ENCODE measurements around the gene DCAF8. TPM values are rescaled to one million over a fixed set of nuclear protein-coding genes. Genes with fewer than 3 reads are reported as not detected.

DCAF8 gene
- total and polyA plus RNA-seq, 2 donors (not counting 3 experiments of a cell fraction or from before 2014, with no cell fraction given), result 85.5 to 106 TPM

DNA sequence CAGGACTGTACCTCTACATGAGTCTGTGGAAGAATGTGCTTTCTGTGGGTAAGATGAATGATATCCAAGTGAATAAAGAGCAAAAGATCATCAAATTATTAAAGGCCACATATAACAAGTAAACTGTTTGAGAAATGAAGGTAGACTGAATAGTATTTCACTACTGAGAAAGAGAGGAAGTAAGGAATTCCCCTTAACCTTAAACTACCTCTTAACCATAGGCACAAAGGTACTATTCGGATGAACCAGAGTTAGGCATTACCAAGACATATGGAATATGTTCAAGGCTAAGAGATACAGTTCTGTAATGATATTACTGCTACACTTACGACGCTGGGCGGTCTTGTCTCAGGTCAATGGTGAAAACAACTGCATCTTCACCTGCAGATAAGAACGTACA, 25.5 kb downstream of the DCAF8 start:
- Histone ChIP-seq H3K4me2 (ENCODE audit: insufficient read depth, low read length) (no peak overlapping the region), H3K27ac (ENCODE audit: insufficient read depth, low read depth, low read length) (no peak overlapping the region), H3K36me3 (ENCODE audit: control insufficient read depth in 2 of 2, extremely low read depth in 1 of 2, insufficient read depth in 2 of 2, low read length in 2 of 2) (peaks cover 13 to 14% of the 10 kb centered on the region in 2 experiments), H3K79me2 (ENCODE audit: control insufficient read depth, insufficient read depth, low read length) (no peaks in the 10 kb centered on the region), H3K4me3 (replicated peaks in 1 of 3; ENCODE audit: insufficient read depth in 1 of 3, low read depth in 1 of 3, low read length in 3 of 3) (no peak overlapping the region), H2AFZ (ENCODE audit: low read depth, low read length) (no peak overlapping the region), H3K9me3 (replicated peaks; ENCODE audit: control insufficient read depth, insufficient read depth, low read length) (no peaks in the 10 kb centered on the region), H4K20me1 (replicated peaks; ENCODE audit: control insufficient read depth, extremely low read depth, insufficient read depth, low read length) (no peaks in the 10 kb centered on the region), H3K9ac (replicated peaks; ENCODE audit: extremely low read depth, insufficient read depth, low read length) (no peak overlapping the region), H3K4me1 (ENCODE audit: control insufficient read depth, extremely low read depth, insufficient read depth, low read length) (no peaks in the 10 kb centered on the region), H3K9me1 (replicated peaks; ENCODE audit: control insufficient read depth, extremely low read depth, insufficient read depth, low read length) (no peaks in the 10 kb centered on the region), H3K27me3 (ENCODE audit: control insufficient read depth in 2 of 2, insufficient read depth in 2 of 2, low read length in 2 of 2) (no peaks in the 10 kb centered on the region)
- no peak for DNase-seq (ENCODE audit: low read depth, low spot score)
- FAIRE-seq, result no peak
- BruUV-seq (replicated peaks), result no TSS peak
- POLR2A ChIA-PET, result no interaction called here
- intact Hi-C loops (cut with micrococcal nuclease) (no loop called here), dilution Hi-C loops (cut with MboI; ENCODE audit: extremely low pct_ligation_motif_present, low sequenced_read_pairs) (no loop called here)
- CTCF ChIA-PET, result no interaction called here
- TF ChIP-seq POLR2AphosphoS5 (IDR thresholded peaks at IDR 0.05; ENCODE audit: insufficient read depth, low read depth, low read length) (no peak), FOS (IDR thresholded peaks at IDR 0.05; ENCODE audit: borderline replicate concordance, insufficient read depth, low read length) (no peak), EZH2 (IDR thresholded peaks at IDR 0.05; ENCODE audit: borderline replicate concordance, low read depth, low read length, severe bottlenecking) (no peak), GATA2 (IDR thresholded peaks at IDR 0.05; ENCODE audit: insufficient read depth, insufficient read length, low read depth, low read length) (no peak)
- TF ChIP-seq, protein P1, sequence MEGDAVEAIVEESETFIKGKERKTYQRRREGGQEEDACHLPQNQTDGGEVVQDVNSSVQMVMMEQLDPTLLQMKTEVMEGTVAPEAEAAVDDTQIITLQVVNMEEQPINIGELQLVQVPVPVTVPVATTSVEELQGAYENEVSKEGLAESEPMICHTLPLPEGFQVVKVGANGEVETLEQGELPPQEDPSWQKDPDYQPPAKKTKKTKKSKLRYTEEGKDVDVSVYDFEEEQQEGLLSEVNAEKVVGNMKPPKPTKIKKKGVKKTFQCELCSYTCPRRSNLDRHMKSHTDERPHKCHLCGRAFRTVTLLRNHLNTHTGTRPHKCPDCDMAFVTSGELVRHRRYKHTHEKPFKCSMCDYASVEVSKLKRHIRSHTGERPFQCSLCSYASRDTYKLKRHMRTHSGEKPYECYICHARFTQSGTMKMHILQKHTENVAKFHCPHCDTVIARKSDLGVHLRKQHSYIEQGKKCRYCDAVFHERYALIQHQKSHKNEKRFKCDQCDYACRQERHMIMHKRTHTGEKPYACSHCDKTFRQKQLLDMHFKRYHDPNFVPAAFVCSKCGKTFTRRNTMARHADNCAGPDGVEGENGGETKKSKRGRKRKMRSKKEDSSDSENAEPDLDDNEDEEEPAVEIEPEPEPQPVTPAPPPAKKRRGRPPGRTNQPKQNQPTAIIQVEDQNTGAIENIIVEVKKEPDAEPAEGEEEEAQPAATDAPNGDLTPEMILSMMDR (IDR thresholded peaks at IDR 0.05; ENCODE audit: extremely low read depth in 1 of 2, insufficient read depth in 1 of 2, low read depth in 1 of 2, low read length in 2 of 2), result no peak

DNA sequence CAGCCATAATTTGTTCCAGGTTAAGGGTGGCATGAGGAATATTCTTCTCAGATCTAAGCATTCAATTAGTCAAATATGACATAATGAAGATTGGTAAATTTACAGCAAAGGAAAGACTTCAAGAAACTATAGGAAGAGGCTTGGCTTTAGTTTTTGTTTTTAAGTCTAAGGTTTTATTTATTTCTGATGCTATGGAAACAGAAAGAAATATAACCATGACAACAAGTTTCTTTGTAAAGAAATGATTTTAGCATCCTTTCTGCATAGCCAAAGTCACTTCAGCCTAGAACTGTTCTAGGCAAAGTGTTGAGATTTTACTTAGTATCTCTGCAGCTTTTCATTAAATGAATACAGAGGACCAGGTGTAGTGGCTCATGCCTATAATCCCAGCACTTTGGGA, 29.4 kb downstream of the DCAF8 start:
- H3K4me1 ChIP-seq (ENCODE audit: control insufficient read depth, extremely low read depth, insufficient read depth, low read length), result no peaks in the 10 kb centered on the region
- no peak overlapping the region for H3K4me3 ChIP-seq (replicated peaks in 1 of 3; ENCODE audit: insufficient read depth in 1 of 3, low read depth in 1 of 3, low read length in 3 of 3)
- TF ChIP-seq MYC (IDR thresholded peaks at IDR 0.05; ENCODE audit: low read depth, low read length) (no peak), POLR2AphosphoS5 (IDR thresholded peaks at IDR 0.05; ENCODE audit: insufficient read depth, low read depth, low read length) (no peak), EZH2 (IDR thresholded peaks at IDR 0.05; ENCODE audit: borderline replicate concordance, low read depth, low read length, severe bottlenecking) (no peak), POLR2A (IDR thresholded peaks at IDR 0.05; ENCODE audit: low read depth, low read length) (no peak), JUN (IDR thresholded peaks at IDR 0.05; ENCODE audit: borderline replicate concordance, insufficient read depth, insufficient read length, low read depth) (no peak), FOS (IDR thresholded peaks at IDR 0.05; ENCODE audit: borderline replicate concordance, insufficient read depth, low read length) (no peak), GATA2 (IDR thresholded peaks at IDR 0.05; ENCODE audit: insufficient read depth, insufficient read length, low read depth, low read length) (no peak)
- TF ChIP-seq, protein P2, sequence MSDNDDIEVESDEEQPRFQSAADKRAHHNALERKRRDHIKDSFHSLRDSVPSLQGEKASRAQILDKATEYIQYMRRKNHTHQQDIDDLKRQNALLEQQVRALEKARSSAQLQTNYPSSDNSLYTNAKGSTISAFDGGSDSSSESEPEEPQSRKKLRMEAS (IDR thresholded peaks at IDR 0.05; ENCODE audit: insufficient read depth, insufficient read length), result no peak
- TF ChIP-seq, protein P1 (IDR thresholded peaks at IDR 0.05; ENCODE audit: extremely low read depth in 1 of 2, insufficient read depth in 1 of 2, low read depth in 1 of 2, low read length in 2 of 2), result no peak
- no TSS peak for BruUV-seq (replicated peaks)
- no peak overlapping the region for H3K27ac ChIP-seq (ENCODE audit: insufficient read depth, low read depth, low read length)
- POLR2A ChIA-PET, result no interaction called here
- FAIRE-seq (no peak), DNase-seq (ENCODE audit: low read depth, low spot score) (no peak)
- peaks cover 8 to 18% of the 10 kb centered on the region in 2 experiments for H3K36me3 ChIP-seq (ENCODE audit: control insufficient read depth in 2 of 2, extremely low read depth in 1 of 2, insufficient read depth in 2 of 2, low read length in 2 of 2)
- intact Hi-C loops (cut with micrococcal nuclease) (no loop called here), dilution Hi-C loops (cut with MboI; ENCODE audit: extremely low pct_ligation_motif_present, low sequenced_read_pairs) (no loop called here)
- H4K20me1 ChIP-seq (replicated peaks; ENCODE audit: control insufficient read depth, extremely low read depth, insufficient read depth, low read length), result no peaks in the 10 kb centered on the region
- H3K9ac ChIP-seq (replicated peaks; ENCODE audit: extremely low read depth, insufficient read depth, low read length), result no peak overlapping the region
- H3K79me2 ChIP-seq (ENCODE audit: control insufficient read depth, insufficient read depth, low read length), result no peaks in the 10 kb centered on the region
- no peaks in the 10 kb centered on the region for H3K27me3 ChIP-seq (ENCODE audit: control insufficient read depth in 2 of 2, insufficient read depth in 2 of 2, low read length in 2 of 2)
- CTCF ChIA-PET, result interaction anchor here (0.7 to 10.1 kb wide), 4 partner anchors 11 to 40 kb away, joined by 3 to 61 read pairs (median 24); no protein-coding TSS in a partner anchor
- no peaks in the 10 kb centered on the region for H3K9me1 ChIP-seq (replicated peaks; ENCODE audit: control insufficient read depth, extremely low read depth, insufficient read depth, low read length)
- no peak overlapping the region for H3K4me2 ChIP-seq (ENCODE audit: insufficient read depth, low read length)
- no peak overlapping the region for H2AFZ ChIP-seq (ENCODE audit: low read depth, low read length)
- H3K9me3 ChIP-seq (replicated peaks; ENCODE audit: control insufficient read depth, insufficient read depth, low read length), result no peaks in the 10 kb centered on the region

All from endothelial cell of umbilical vein (primary cell).